ENCODE results near the gene JAM3. TPM values are rescaled to one million over a fixed set of nuclear protein-coding genes. Genes with fewer than 3 reads are reported as not detected.
A peak's percentile ranks its signal among the peaks of the same experiment; 100 is the strongest.

The JAM3 gene
- total and polyA plus RNA-seq, 9 of the 15 experiments (the other 6 are each of a cell fraction or from before 2014, with no cell fraction given) = 0.22 to 0.76 (median 0.40) TPM

GRCh38 chr11:134033696-134034491, 35.0 kb upstream of the JAM3 start:
- FAIRE-seq (no peak), ATAC-seq (peak; percentile 87), DNase-seq (ENCODE audit: extremely low read depth in 1 of 4, low spot score in 3 of 4) (peak; percentile 26 to 58 (median 41))
- Histone ChIP-seq H2AFZ (ENCODE audit: low read depth, low read length) (no peak overlapping the region), H3K27ac (ENCODE audit: extremely low read depth, low read depth, low read length) (no peak overlapping the region), H3K9me3 (replicated peaks; ENCODE audit: control insufficient read depth, insufficient read depth, low read depth, low read length) (no peaks in the 10 kb centered on the region), H3K4me1 (replicated peaks in 1 of 2; ENCODE audit: control insufficient read depth in 2 of 2, insufficient read depth in 2 of 2, low read length in 2 of 2) (peaks cover 0 to 10% of the 10 kb centered on the region in 2 experiments; a peak in 2 of 5 replicates), H3K9me1 (ENCODE audit: control insufficient read depth, insufficient read depth, low read length) (peaks cover 4% of the 10 kb centered on the region), H4K20me1 (replicated peaks; ENCODE audit: control insufficient read depth, insufficient read depth, low read length) (peaks cover 9% of the 10 kb centered on the region; the same call in 1 of the 2 replicates), H3K4me2 (ENCODE audit: insufficient read depth, low read length) (no peak overlapping the region), H3K4me3 (no peak overlapping the region), H3K36me3 (ENCODE audit: control insufficient read depth, insufficient read depth, low read length) (no peaks in the 10 kb centered on the region), H3K79me2 (ENCODE audit: control insufficient read depth, insufficient read depth, low read length) (no peaks in the 10 kb centered on the region), H3K9ac (ENCODE audit: insufficient read depth in 1 of 2, low read depth in 2 of 2, low read length in 2 of 2) (no peak overlapping the region), H3K27me3 (ENCODE audit: control insufficient read depth in 2 of 2, insufficient read depth in 2 of 2, low read length in 2 of 2) (peaks cover 21 to 66% of the 10 kb centered on the region in 2 experiments)
- intact Hi-C loops (cut with micrococcal nuclease) (loop anchor here (10.0 kb wide), 1 partner anchor 109 kb away; no protein-coding TSS in a partner anchor), in situ Hi-C loops (cut with MboI) (no loop called here)
- ChIA-PET CTCF (ENCODE audit: low intra/inter-chr PET ratio) (no interaction called here), POLR2A (no interaction called here)
- WGBS (ENCODE audit: insufficient coverage, low coverage, missing lambda C conversion rate) = 0% methylated on average over 17 of the region's 17 CpGs
- TF ChIP-seq CBFB (CRISPR knock-in tag; IDR thresholded peaks at IDR 0.05) = no peak
- TF ChIP-seq ATF7 (IDR thresholded peaks at IDR 0.05) = peak; percentile 86
- TF ChIP-seq ATF3 (IDR thresholded peaks at IDR 0.05) = peak; percentile 80
- no peak for TF ChIP-seq ATF3 (CRISPR knock-in tag; conservative IDR thresholded peaks at IDR 0.05)
- peak; percentile 61; the same call in 1 of the 2 replicates for TF ChIP-seq JUND (IDR thresholded peaks at IDR 0.05; ENCODE audit: borderline replicate concordance, low read depth, low read length)
- TF ChIP-seq JUND (tag; IDR thresholded peaks at IDR 0.05; ENCODE audit: borderline replicate concordance, low read depth, low read length) = peak; percentile 60; the same call in 1 of the 3 replicates
- no TSS peak for BruUV-seq (replicated peaks)
